A549 treated with Mapracorat at 1 μM for 4 hours (cell line): ENCODE measurements around the gene NAA50. TPM values are rescaled to one million over a fixed set of nuclear protein-coding genes. Genes with fewer than 3 reads are reported as not detected.

Source experiments
- total RNA-seq: library from RNA; stranded (reverse); fragments of 200-300 nt; extraction: Qiagen RNA extraction; gene quantifications from 5 replicates; pipeline ENCODE4 v1.2.3, GENCODE V29; 2022

The NAA50 gene
- 137 to 161 TPM (median 148 TPM) in 5 replicates for total RNA-seq

DNA sequence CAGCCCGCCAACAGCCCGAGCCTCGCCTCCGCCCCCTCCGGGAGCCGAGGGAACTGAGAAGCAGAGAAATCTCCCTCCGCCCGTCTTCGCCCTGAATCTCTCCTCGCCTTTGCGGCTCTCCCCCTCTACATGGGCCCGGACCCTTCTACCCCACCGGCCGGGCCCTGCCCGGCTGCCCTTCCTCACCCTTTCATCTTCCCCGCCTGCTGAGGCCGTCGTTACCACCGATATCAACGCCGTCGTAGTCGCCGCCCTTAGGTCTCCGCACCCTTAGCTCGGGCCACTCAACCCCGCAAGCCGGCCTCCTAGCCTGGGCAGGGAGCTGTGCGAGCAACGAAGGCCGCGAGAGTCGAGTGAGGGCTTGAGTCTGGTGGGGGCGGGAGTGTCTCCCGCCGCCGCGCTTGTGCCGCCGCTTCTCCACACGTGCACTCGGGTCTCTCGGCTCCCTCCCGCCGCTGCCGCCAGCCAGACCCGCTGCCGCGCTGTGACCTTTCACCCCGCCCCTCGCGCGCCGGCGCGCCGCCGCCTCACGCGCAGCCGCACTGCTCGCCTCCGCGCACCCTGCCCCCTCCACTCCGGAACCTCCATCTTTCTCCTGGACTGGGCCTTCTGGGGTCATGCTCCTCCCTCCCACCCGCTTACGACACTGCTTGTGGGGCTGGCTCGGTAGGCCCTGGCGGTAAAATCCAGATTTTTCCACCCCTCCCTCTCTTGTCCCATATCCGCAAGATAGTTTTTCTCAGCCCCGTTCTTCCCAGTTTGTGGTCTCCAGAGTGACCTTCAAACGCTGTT, at the start of gene NAA50:
NAA50 (minus strand) TSS at position 494 of the 792 bp plus-strand sequence; CDS start at position 194, 300 bp downstream.

DNA sequence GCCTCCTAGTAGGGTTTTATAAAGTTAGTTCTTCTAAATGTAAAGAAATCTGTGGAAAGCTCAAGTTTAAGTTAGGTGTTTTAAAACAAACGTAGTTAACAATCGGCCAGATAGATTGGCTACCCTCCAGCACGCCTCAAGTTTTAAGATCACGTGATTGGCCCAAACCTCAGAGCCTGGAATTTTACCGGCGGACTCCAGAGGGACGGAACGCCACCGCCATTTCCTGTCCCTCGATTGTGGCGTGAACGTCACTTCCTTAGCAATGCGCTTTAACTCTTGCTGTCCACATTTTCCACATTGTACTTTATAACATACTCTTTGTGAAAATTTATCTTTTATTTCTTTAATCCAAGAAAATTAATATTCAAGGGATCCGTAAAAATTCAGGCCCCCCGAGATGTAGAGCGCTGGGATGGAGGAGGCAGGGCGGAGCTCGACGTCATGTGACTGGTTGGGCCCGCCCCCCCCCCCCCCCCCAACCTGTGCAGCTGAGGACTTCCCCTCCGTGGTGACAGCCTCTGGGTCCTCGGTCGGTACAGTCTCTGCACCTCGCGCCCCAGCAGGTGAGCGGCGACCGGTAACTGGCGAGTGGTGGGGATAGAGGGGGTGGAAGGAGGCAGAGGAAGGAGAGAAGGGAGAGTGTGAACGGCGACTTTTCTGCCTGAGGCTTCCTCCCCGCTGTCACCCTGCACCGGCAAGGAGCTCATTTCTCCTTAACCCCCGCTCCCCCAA, 666 bp upstream of the NAA50 start, which contains the start of gene ATP6V1A:
ATP6V1A (plus strand) TSS at position 488 of the 735 bp plus-strand sequence. CDS start 31,719 bp downstream, outside the sequence.

GRCh38 chr3:113695786-113696645, 50.0 kb downstream of the NAA50 start, which contains the start of gene USF3:
USF3 (minus strand) TSS chr3:113696642; CDS start chr3:113674878, 21,764 bp downstream.

Other genes starting within 250 kb of the NAA50 start
- 4.6 to 9.3 TPM (median 8.2 TPM) in 5 replicates for gene SPICE1, start 231.1 kb downstream of the NAA50 start, total RNA-seq
- 0.53 to 0.85 TPM (median 0.63 TPM) in 5 replicates for gene SIDT1, start 213.7 kb downstream of the NAA50 start, total RNA-seq
- gene USF3, start 49.6 kb downstream of the NAA50 start, total RNA-seq, result 2.4 to 2.9 TPM (median 2.6 TPM) in 5 replicates
- 15.9 to 24.4 TPM (median 18.6 TPM) in 5 replicates for gene ATP6V1A, start 786 bp upstream of the NAA50 start, total RNA-seq
- 0.34 to 0.63 TPM (median 0.41 TPM) in 5 replicates for gene GRAMD1C, start 92.5 kb upstream of the NAA50 start, total RNA-seq
- 3.0 to 3.9 TPM (median 3.5 TPM) in 5 replicates for gene ZDHHC23, start 201.8 kb upstream of the NAA50 start, total RNA-seq